K562 (cell line): ENCODE data around the gene TMBIM4. TPM values are rescaled to one million over a fixed set of nuclear protein-coding genes. Genes with fewer than 3 reads are reported as not detected.

Source experiments
- CEBPG ChIP-seq, 3 experiments: fragments of 200-800 bp in 1 of 3; sonication (Bioruptor generic) in 1 of 3; sonication (generic) in 1 of 3; formaldehyde crosslinking in 1 of 3; IDR thresholded peaks in 2 of 3; conservative IDR thresholded peaks in 1 of 3; 2 replicates each; pipeline versions ENCODE4 v1.6.1 to v1.8.0; 2016 to 2022; ENCODE audit warnings: missing compliant biosample characterization in 2 of 3, missing genetic modification characterization in 2 of 3, mild to moderate bottlenecking in 1 of 3, missing genetic modification reagents in 1 of 3
- CSDE1 ChIP-seq, 2 experiments: fragments of 450-650 bp; IDR thresholded peaks; 2 replicates each; pipeline ENCODE4 v1.6.1; 2016; ENCODE audit warnings: mild to moderate bottlenecking in 1 of 2
- CTCF ChIP-seq, 3 experiments: IDR thresholded peaks in 2 of 3; conservative IDR thresholded peaks in 1 of 3; 2 replicates each; pipeline ENCODE4 v1.5.1; 2011 to 2012; ENCODE audit warnings: low read length in 3 of 3, mild to moderate bottlenecking in 3 of 3, control low read depth in 2 of 3, improper control_type of control experiment in 1 of 3, inconsistent platforms in 1 of 3, low read depth in 1 of 3, mixed read lengths in 1 of 3, moderate library complexity in 1 of 3; ENCODE audit not compliant: insufficient read depth in 2 of 3
- EHMT2 ChIP-seq: fragments of 450-650 bp; IDR thresholded peaks from 2 replicates; pipeline ENCODE4 v1.6.1; 2018; ENCODE audit warnings: antibody characterized with exemption
- FOSL1 ChIP-seq: fragments of 200-800 bp; sonication (Bioruptor generic); conservative IDR thresholded peaks from 2 replicates; pipeline ENCODE4 v1.6.1; 2016; ENCODE audit warnings: missing genetic modification characterization, missing compliant biosample characterization
- ILF3 ChIP-seq: fragments of 450-650 bp; IDR thresholded peaks from 2 replicates; pipeline ENCODE4 v1.6.1; 2018; ENCODE audit warnings: antibody characterized with exemption, mild to moderate bottlenecking, moderate library complexity, borderline replicate concordance
- KAT2B ChIP-seq: IDR thresholded peaks from one replicate; pipeline ENCODE4 v1.6.1; 2012; ENCODE audit warnings: low read depth, mild to moderate bottlenecking, control low read depth, inconsistent platforms, low read length, moderate library complexity
- NCOR1 ChIP-seq: fragments of 450-650 bp; IDR thresholded peaks from 2 replicates; pipeline ENCODE4 v1.6.1; 2016; ENCODE audit warnings: mild to moderate bottlenecking, moderate library complexity
- NFATC3 ChIP-seq: fragments of 450-650 bp; IDR thresholded peaks from 2 replicates; pipeline ENCODE4 v1.6.1; 2017; ENCODE audit warnings: mild to moderate bottlenecking
- NR2F6 ChIP-seq: fragments of 450-650 bp; formaldehyde crosslinking; IDR thresholded peaks from 2 replicates; pipeline ENCODE4 v1.4.0; 2020; ENCODE audit warnings: mild to moderate bottlenecking
- PHB2 ChIP-seq: fragments of 450-650 bp; IDR thresholded peaks from 2 replicates; pipeline ENCODE4 v1.6.1; 2017; ENCODE audit warnings: low read depth
- PHF20 ChIP-seq: fragments of 450-650 bp; IDR thresholded peaks from 2 replicates; pipeline ENCODE4 v1.6.1; 2018; ENCODE audit not compliant: partially characterized antibody
- PHF8 ChIP-seq: fragments of 200-600 bp; sonication (generic); IDR thresholded peaks from 2 replicates; pipeline ENCODE4 v1.6.1; 2012; ENCODE audit warnings: mixed run types, mild to moderate bottlenecking, inconsistent platforms, low read length, moderate library complexity, borderline replicate concordance
- POLR2AphosphoS5 ChIP-seq: IDR thresholded peaks from 2 replicates; pipeline ENCODE4 v1.6.1; 2011; ENCODE audit warnings: mild to moderate bottlenecking, low read depth, low read length, moderate library complexity; ENCODE audit not compliant: control insufficient read depth, insufficient read depth
- POLR2H ChIP-seq: IDR thresholded peaks from 2 replicates; pipeline ENCODE4 v1.6.1; 2016; ENCODE audit warnings: missing genetic modification characterization, low read depth, mild to moderate bottlenecking, control low read depth, missing compliant biosample characterization, moderate library complexity
- REST ChIP-seq, 2 experiments: fragments of 450-650 bp; formaldehyde crosslinking in 1 of 2; IDR thresholded peaks; 2 replicates each; pipeline versions ENCODE4 v1.4.0 to v1.6.1; 2014 to 2020; ENCODE audit warnings: mild to moderate bottlenecking in 2 of 2, borderline replicate concordance in 1 of 2, low read depth in 1 of 2
- SRSF9 ChIP-seq: fragments of 200-400 bp; formaldehyde crosslinking; IDR thresholded peaks from 2 replicates; pipeline ENCODE4 v1.6.1; 2017; ENCODE audit warnings: low read depth, low read length, borderline replicate concordance
- ZNF121 ChIP-seq: sonication (generic); formaldehyde crosslinking; conservative IDR thresholded peaks from 2 replicates; pipeline ENCODE4 v1.8.0; 2022; ENCODE audit warnings: missing genetic modification reagents
- ZNF274 ChIP-seq: IDR thresholded peaks from 2 replicates; pipeline ENCODE4 v1.6.1; 2011; ENCODE audit warnings: low read depth, mild to moderate bottlenecking, low read length, moderate library complexity, borderline replicate concordance
- ZNF780A ChIP-seq: fragments of 250-450 bp; sonication (Bioruptor Pico); IDR thresholded peaks from 2 replicates; pipeline ENCODE4 v1.5.0; 2021; ENCODE audit warnings: mild to moderate bottlenecking
- polyA plus RNA-seq, 8 experiments: library from polyadenylated mRNA; depleted of rRNA in 4 of 8; stranded (reverse) in 5 of 8; unstranded in 3 of 8; fragments of >200 nt; fragmentation: Nextera tagmentation in 2 of 8; fragmentation: Illumina TruSeq in 1 of 8; extraction: Ambion mirVana in 2 of 8; extraction: Trizol in 1 of 8; gene quantifications; 2 replicates each; pipeline versions ENCODE4 v1.2.1 to v1.2.3, GENCODE V29; 2011 to 2014; ENCODE audit warnings: inconsistent platforms in 1 of 8, missing spikeins in 1 of 8
- total RNA-seq, 7 experiments: library from RNA; depleted of rRNA in 6 of 7; stranded (reverse); fragments of >200 nt in 6 of 7; fragmentation: Illumina TruSeq in 2 of 7; extraction: Trizol in 2 of 7; gene quantifications; 2 replicates each; pipeline versions ENCODE4 v1.2.1 to v1.2.3, GENCODE V29; 2011 to 2021; ENCODE audit warnings: low replicate concordance in 1 of 7

TMBIM4 gene
- total and polyA plus RNA-seq, 9 of the 15 experiments (the other 6 are each of a cell fraction or from before 2014, with no cell fraction given), result 18.6 to 272 (median 50.0) TPM

- peak; percentile 71 for TF ChIP-seq REST (IDR thresholded peaks at IDR 0.05; ENCODE audit: borderline replicate concordance)
- no peak for TF ChIP-seq REST (CRISPR knock-in tag; IDR thresholded peaks at IDR 0.05; ENCODE audit: low read depth)
- no peak for TF ChIP-seq POLR2AphosphoS5
- no peak for TF ChIP-seq CSDE1 (IDR thresholded peaks at IDR 0.05)
- TF ChIP-seq CEBPG (CRISPR knock-in tag; IDR thresholded peaks at IDR 0.05), result peak; percentile 90
- TF ChIP-seq CEBPG (tag; conservative IDR thresholded peaks at IDR 0.05 in 1 of 2, IDR thresholded peaks at IDR 0.05 in 1 of 2), result peak; percentile 92 to 97
- TF ChIP-seq ZNF121 (CRISPR knock-in tag), result no peak
- no peak for TF ChIP-seq SRSF9
- peak; percentile 36; the same call in 1 of the 2 replicates for TF ChIP-seq EHMT2
- TF ChIP-seq NFATC3, result no peak
- TF ChIP-seq NCOR1, result no peak
- no peak for TF ChIP-seq FOSL1 (tag)
- TF ChIP-seq ZNF780A (CRISPR knock-in tag), result no peak
- no peak for TF ChIP-seq POLR2H (tag)
- no peak for TF ChIP-seq PHF20
- TF ChIP-seq PHF8, result no peak
- TF ChIP-seq ILF3, result no peak
- TF ChIP-seq KAT2B, result no peak
- TF ChIP-seq CTCF (IDR thresholded peaks at IDR 0.05 in 2 of 3, conservative IDR thresholded peaks at IDR 0.05 in 1 of 3; ENCODE audit: insufficient read depth in 2 of 3, low read depth in 1 of 3, low read length in 3 of 3), result peak; percentile 68 to 74 (median 69)
- no peak for TF ChIP-seq ZNF274
- TF ChIP-seq PHB2, result no peak
- TF ChIP-seq NR2F6, result no peak
Observed at GRCh38 chr12:66107451-66107915, 62.3 kb downstream of the TMBIM4 start (continued).
